ENCODE data around the gene SMC1B.

DNA sequence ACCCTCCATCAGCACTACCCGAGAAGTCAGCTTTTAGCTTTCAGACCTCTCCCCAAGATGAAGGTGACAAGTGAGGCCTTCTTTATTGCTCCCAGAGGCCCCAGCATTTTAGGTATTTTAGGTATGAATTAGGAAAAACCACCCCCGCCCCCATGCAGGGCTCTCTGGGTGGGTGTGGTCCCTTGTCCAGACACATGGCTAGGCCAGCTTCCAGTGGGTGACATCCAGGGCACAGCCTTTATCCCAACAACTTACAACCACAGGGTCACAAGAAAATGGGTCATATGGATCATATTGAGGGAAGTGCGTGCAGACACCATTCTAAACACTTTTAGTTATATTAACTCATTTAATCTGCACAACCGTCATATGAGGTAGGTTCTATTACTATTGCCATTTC, 42.2 kb upstream of the SMC1B start:
- TF ChIP-seq RAD21 (IDR thresholded peaks at IDR 0.05) (no peak), CTCF (IDR thresholded peaks at IDR 0.05; ENCODE audit: low read depth, low read length, missing input control) (no peak), TAF1 (conservative IDR thresholded peaks at IDR 0.05) (no peak), SP1 (IDR thresholded peaks at IDR 0.05) (no peak), RXRA (IDR thresholded peaks at IDR 0.05) (no peak), NR2F2 (IDR thresholded peaks at IDR 0.05) (no peak), GABPA (IDR thresholded peaks at IDR 0.05 in 1 of 2, conservative IDR thresholded peaks at IDR 0.05 in 1 of 2) (no peak), YY1 (IDR thresholded peaks at IDR 0.05) (no peak), ATF3 (IDR thresholded peaks at IDR 0.05) (no peak), JUND (IDR thresholded peaks at IDR 0.05) (no peak), FOXA1 (IDR thresholded peaks at IDR 0.05) (no peak), REST (IDR thresholded peaks at IDR 0.05) (no peak)
- TF ChIP-seq, protein P1, sequence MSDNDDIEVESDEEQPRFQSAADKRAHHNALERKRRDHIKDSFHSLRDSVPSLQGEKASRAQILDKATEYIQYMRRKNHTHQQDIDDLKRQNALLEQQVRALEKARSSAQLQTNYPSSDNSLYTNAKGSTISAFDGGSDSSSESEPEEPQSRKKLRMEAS (IDR thresholded peaks at IDR 0.05): no peak
